Effector CD8-positive, alpha-beta T cell (primary cell): ENCODE data around the gene NOXRED1.

ENCODE experiments used
- DNase-seq: peaks from one replicate; lab custom pipeline; 2025; lab: John Stamatoyannopoulos, UW

The NOXRED1 gene

DNA sequence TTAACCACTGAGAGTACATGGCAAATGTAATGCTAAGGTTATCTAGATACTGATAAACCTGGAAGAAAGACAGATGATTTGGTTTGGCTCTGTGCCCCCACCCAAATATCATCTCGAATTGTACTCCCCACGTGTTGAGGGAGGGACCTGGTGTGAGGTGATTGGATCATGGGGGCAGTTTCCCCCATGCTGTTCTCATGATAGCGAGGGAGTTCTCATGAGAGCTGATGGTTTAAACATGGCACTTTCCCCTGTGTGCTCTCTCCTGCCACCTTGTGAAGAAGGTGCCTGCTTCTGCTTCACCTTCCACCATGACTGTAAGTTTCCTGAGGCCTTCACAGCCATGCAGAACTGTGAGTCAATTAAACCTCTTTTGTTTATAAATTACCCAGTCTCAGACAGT is 14.2 kb downstream of the NOXRED1 start:
- DNase-seq, result no peak

DNA sequence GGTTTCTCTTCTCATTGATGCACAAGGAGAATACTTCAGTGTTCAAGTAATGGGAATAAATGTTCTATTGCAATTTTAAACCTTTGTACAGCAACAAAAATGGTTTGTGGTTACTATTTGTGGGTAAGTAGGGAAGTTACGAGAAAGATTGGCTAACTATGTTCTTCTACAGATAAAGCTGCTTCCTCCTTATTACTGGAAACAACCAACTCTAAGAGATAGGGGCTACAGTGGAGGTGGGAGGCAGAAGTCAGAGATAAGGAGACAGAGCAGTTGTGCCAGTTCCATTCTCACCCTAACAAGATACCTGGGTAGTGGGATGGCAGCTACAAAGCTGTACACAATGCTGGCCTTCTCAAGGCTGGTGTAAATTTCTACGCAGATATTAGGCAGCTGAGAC is 16.2 kb downstream of the NOXRED1 start:
- no peak for DNase-seq

DNA sequence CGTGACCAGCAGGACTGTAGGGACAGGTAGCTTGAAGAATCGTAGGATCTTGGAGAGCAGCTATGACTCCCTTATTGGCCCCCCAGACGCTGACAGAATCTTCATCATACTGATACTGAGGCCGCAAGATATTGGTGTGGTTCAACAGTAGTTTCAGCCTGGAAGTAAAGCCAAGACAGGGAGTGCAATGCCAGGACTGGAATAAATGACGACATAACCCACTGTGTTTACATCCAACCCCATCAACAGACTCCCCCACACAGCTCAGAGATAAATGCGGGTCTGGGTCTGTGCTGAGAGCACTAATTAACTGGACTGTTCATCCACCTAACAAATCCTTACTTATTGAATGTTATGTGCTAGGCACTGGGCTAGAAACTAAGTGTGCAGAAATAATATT is 16.6 kb downstream of the NOXRED1 start:
- no peak for DNase-seq

DNA sequence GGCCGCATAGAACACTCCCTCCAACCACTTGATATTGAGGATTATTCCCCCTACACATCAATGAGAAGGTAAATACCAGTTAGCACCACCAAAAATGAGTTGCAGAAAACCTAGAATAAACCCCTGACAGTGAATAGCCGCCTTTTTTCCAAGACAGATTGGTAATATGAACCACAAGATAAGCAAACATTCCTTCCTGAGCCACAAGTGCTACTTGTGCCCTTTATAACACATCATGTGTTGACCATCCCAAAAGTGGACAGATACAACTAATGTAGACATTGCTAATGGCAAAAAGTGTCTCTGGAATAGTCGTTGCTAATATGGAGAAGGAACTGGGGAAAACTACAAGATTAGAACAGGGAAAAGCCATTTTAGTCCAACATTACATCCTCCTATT is 17.2 kb downstream of the NOXRED1 start:
- no peak for DNase-seq

DNA sequence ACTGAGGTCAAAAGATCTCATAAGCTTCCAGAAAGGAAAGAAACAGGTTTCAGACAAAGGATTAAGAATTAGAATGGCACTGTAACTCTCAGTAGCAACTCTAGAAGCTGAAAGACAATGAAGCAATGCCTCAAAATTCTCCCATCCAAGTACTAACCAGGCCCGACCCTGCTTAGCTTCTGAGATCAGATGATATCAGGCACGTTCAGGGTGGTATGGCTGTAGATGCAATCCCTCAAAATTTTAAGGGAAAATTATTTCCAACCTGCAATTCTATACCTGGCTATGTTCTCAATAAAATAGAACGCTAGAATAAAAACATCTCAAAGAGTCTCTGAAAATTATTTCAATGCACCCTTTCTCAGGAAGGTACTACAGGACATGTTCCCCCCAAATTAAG is 19.6 kb downstream of the NOXRED1 start:
- no peak for DNase-seq

DNA sequence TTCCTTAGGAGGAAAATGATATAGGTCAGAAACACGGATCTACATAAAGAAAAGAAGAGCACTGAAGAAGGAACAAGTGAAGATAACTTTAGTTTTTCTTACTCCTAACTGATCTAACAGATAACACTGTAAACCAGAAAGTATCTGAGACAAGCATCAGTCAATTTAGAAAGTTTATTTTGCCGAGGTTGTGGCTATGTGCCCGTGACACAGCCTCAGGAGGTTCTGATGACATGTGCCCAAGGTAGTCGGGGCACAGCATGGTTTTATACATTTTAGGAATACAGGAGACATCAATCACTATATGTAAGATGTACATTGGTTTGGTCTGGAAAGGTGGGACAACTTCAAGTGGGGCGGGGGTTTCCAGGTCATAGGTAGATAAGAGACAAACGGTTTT is 23.1 kb downstream of the NOXRED1 start:
- DNase-seq, result no peak

DNA sequence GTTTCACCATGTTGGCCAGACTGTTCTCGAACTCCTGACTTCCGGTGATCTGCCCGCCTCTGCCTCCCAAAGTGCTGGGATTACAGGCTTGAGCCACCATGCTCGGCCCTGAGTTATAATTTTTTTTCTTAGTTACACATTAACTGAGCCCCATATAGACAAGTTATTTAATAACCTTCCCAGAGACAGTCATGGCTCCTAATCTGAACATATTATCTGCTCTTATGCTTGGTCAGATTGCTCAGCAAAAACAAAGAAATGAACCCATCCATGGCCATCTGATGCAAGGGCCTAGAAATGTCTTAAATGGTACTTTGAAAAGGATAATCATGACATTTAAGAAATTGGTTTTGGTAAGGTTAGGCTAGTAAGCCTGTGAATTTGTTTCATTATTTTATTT is 33.1 kb downstream of the NOXRED1 start:
- no peak for DNase-seq

DNA sequence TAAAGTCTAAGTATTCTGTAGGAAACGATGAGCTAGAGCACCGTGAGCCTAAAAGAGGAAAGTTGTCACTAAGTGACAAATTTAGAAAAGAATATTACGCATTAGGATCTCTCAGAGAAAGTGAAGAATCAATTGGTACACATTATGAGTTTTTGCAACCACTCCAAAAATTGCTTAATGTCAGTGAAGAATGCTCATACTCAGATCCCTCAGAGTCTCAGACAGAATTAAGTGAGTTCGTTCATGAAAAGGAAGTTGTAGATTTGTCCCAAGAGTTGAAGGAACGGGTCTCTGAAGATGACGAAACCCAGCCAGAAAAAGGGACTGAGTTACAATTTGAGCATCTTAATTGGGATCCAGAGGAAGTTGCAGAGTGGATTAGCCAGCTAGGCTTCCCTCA is 44.6 kb downstream of the NOXRED1 start:
- no peak for DNase-seq

DNA sequence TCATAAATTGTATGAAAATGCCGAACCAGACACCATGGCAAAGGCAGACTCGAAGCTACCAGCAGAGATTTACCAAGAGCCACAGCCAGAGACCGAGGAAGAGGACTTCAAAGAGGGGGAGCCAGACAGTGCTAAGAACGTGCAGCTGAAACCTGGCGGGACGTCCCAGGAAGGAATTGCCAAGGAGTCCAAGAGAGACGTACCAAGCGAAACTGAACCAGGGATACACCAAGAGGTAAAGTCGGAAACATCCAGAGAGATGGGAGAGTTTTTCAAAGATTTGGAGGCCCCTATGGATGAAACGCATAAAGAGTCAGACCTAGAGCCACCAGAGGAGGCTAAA is 45.9 kb downstream of the NOXRED1 start:
- no peak for DNase-seq

DNA sequence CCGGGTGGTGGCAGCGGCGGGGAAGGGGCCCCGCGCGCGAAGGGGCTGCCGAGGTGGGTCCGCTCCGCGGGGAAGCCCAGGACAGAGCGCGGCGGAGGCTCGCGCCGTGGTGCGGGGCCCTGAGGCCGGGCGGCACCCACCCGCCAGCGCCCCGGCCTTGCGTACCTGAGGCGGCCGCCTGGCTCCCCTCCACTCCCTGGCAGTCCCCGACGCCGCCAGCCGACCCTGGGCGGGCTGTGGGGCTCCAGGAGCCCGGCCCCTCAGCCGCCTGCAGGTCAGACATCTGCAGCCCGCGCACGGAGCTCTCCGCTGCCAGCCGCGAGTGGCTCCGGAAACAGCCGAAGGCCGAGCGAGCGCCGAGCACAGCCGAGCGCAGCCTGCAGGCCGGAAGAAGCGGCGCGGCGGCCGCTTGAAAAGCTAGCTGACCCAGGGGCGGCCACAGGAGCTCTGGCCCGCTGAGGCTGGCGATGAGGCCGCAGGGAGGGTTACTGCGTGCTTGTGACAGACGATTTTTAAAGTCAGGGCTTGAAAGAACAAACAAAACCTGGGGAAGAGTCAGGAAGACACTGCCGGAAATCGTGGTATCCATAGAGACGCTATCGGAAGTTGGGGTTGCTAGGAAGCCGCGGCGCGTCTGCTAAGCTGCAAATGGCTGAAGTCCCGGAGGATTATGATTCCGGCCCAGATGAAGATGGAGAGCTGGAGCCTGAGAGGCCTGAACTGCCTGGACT is 46.4 kb downstream of the NOXRED1 start, which contains the start of the genes SAMD15 and TMED8:
TSS of gene SAMD15 (plus strand) at position 609 of the 731 bp plus-strand sequence. CDS start at position 649, 40 bp downstream.
TSS of gene TMED8 (minus strand) at position 324 of the 731 bp plus-strand sequence. CDS start at position 283, 41 bp downstream.
- DNase-seq, result peak; percentile 76

DNA sequence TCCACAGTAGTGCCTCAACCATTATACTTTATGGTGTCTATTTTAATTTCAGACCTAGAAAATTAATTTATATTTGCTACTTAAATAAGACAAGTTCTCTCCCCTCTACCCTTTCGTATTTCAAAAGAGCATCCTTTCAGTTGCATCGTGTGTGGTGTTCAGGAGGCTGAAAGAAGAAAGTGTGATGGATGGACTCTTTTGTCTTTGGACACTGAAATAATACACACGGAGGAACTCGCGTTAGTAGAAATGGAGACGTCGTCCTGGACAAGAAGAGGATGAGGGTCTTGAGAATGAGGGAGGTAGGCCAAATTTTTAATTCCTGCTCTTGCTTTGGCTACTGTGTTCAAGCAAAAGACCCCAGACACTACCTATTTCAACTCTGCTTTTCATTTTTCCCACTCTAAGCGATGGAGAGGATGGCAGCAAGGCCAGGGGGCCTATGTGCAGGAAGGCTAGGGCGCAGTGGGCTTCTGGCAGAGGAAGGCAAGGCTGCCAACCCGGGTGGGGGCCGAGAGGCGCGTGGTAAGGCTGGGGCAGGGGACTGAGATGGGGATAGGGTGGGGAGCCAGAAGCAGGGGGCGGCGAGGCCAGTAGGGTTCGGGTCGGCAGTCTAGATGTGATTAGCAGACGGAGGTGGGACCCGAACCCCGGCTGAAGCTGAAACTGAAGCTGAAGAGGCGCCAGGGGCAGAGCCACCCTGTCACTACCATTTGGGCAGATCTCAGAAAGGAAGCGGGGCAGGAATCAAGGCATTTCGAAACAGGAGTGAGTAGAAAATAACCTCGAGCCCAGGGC is 47.2 kb downstream of the NOXRED1 start:
- peak; percentile 5 for DNase-seq

DNA sequence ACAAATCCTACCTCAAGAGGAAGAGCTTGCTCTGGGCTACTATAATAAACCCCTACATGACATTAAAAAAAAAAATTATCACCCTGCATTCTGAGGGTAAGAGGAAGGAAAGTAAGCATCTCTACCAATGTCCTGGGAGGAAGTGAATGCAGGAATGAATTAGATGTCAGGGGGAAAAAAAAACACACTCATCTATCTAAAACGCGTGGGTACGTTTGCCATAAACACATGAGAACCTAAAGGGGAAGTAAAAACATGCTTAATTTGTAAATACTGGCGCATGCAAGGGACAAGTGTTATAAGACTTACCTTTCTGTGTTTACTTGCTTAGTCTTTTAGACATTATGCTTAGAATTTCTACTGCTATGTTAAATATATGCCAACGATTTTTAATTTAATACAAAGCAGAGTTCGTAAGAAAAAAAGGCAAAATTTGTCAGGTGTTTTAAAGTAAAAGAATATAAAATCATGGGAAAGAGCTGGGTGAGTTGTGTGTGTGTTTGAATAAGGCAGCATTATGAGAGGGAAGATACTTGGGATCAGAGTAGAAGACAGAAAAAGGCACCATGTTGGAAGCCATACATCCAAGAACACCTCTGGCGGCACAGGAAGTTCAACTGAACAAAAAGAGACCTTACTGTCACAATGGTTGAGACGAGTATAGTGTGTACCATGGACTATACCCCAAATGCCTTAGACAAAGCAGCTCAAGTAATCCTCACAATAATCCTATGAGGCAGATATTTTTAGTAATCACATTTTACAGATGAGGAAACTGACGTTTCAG is 48.0 kb downstream of the NOXRED1 start:
- DNase-seq, result no peak

DNA sequence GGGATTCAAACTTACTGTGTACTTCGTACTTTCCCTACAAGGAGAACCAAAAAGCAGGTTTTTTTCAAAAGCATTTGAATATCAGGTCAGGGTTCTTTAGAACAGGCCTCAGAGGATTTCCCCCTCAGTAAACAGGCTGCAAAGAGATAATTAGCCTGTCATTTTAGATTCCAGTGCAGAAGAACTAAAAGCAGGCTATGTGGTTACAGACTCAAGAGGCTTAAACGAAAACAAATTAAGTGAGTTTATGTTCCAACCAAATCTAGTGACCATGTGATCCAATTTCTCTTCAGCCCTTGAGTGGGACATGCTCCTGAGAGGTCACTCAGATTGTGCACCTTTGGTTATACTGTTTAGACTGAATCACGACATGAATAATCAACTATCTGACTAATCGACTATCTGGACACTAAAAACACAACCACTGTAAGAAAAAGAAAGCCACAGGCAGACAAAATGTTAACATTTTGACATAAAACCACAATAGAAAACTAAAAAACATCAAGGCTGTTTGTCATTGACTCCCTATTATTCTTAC is 51.0 kb downstream of the NOXRED1 start:
- DNase-seq, result no peak

DNA sequence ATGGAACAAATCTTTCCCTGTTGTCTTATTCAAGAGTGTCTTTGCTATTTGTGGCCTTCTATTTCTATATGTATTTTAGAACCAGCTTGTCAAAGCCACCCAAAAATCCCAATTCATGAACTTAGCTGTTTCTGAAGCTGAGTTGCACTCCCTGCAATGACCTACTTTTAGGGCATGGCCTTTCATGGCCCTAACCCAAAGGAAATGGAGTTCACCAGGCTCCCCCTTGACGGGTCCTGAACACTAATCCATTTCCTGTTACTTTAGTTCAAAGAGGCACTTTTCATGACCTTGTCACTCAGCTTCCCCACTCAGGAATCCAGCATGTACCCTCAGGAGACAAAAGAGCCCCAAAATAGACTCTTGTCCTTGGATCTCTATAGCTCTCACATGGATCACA is 54.0 kb downstream of the NOXRED1 start:
- no peak for DNase-seq

DNA sequence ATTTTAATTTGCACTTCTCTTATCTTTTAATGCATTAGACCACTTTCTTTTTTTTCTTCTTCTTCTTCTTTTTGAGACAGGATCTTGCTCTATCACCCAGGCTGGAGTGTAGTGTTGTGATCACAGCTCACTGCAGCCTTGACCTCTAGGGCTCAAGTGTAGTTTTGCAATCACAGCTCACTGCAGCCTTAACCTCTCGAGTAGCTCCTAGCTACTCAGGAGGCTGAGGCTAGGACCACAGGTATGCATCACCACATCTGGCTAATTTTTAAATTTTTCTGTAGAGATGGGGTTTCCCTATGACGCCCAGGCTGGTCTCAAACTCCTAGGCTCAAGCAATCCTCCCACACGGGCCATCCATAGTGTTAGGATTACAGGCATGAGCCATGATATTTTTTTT is 59.2 kb downstream of the NOXRED1 start:
- no peak for DNase-seq

DNA sequence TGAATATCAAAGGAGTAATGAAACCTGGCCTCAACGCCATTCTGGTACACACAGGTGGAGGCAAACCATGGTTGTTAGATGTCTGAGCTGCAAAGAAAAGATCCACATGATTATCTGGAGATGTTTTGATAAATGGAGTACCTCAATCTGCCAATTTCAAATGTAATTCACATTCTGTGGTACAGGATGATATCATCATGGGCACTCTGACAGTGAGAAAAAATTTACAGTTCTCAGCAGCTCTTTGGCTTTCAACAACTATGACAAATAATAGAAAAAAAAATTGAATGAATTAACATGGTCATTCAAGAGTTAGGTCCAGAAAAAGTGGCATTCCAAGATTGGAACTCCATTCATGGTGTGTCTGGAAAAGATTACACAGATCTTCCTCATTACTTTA is 63.7 kb downstream of the NOXRED1 start:
- no peak for DNase-seq

DNA sequence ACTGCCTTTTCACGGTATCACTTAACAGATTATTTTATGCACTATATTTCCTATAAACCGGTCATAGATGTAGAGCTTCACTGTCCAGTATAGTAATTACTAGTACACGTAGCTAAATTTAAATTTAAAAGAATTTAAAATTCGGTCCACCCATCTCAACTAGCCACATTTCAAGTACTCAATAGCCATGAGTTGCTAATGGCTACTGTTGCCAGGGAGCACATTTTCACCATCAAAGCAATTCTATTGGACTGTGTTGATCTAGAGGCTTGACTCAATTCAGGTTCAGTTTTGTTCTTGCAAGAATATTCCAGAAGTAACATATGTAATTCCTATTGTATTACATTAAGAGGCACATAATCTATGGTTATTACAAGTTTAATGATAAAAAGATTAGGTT is 66.4 kb downstream of the NOXRED1 start:
- no peak for DNase-seq

DNA sequence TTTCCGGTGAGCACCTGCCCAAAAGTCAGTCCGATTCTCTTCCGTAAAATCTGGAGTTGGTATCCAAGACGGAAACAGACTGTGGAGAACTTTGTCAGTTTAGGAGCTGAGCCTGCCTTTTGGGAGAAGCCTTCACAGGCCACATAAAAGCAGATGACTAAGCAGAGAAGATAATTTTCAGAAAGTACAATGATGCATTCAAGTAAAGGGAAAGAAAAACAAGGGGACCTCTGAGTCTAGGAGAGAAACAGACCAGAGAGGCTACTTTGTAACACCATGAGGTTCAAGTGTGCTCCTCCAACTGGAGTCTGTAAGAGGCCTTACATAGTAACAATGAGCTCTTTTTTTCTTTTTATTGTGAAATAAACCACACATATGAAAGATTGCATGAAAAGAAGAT is 67.5 kb downstream of the NOXRED1 start:
- DNase-seq, result no peak

DNA sequence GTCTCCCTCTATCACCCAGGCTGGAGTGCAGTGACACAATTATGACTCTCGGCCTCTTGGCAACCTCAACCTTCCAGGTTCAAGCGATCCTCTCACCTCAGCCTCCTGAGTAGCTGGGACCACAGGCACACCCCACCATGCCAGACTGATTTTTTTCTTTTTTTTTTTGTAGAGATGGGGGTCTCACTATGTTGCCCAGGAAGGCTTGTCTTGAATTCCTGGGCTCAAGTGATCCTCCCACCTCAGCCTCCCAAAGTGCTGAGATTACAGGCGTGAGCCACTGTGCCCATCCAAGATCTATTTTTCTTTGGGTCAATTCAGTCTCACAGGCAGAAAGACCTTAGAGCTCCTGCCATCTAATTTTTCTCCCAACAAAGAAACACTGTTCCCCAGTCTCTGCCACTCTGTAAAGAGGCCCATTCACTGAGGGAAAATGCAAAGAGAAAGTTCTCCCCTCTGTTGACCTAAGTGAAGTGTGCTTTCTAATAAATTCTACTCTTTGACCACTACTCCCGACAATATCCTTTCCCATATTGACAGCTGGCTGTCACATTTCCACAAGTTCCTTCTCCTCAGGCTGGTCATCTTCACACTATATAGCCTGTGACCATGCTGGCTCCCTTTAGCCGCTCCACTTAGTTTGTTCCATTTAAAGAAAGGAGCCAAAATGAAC is 69.7 kb downstream of the NOXRED1 start:
- no peak for DNase-seq

DNA sequence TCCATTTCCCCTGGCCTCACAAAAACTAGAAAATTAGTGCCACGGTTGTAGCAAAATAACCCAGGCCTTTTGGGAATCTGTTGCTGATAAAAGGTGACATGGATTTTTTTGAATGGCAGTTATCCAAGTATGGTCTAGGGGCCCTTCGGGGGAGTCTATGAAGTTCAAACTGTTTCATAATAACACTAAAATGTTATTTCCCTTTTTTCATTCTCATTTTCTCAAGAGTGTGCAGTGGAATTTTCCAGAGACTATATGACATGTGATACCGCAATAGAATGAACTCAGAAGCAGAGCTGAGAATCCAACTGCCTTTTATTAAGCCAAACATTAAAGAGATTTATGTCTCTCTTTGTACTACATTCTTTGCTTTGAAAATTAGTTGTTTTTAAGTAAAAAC is 75.6 kb downstream of the NOXRED1 start:
- DNase-seq, result no peak

DNA sequence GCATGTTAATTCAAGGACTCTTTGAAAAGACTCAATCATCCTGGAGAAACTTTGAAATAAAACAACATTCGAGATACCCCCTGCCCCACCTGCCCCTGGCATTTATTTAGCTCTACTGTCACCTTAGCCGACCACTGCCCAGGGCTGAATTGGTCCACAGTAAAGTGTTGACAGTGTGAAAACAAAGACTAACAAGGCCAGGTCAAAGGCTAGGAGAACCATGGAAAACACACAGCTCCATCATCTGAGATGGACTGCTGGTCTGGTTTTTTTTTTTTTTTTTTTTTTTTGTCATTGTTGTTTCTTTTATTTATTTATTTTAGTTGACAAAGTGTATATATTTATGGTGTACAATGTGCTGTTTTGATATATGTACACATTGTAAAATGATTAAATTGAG is 76.8 kb downstream of the NOXRED1 start:
- no peak for DNase-seq
